Subcutaneous adipose tissue (tissue), 4 donors: Measurements from ENCODE around the gene RAD51B. TPM values are rescaled to one million over a fixed set of nuclear protein-coding genes. Genes with fewer than 3 reads are reported as not detected.

Experiments
- total RNA-seq, 4 donors: library from RNA; depleted of rRNA; stranded (reverse); fragments of >200 nt; gene quantifications; one replicate each; pipeline ENCODE4 v1.1.0, GENCODE V29; 2016
- TF ChIP-seq, protein P1 (sequence below): fragments of 450-650 bp; IDR thresholded peaks from one replicate; pipeline ENCODE4 v1.5.1; 2016; ENCODE audit warnings: low read depth, mild to moderate bottlenecking, control low read depth, antibody characterized with exemption, moderate library complexity

Gene RAD51B
- total RNA-seq, 4 donors from 2014 or later, result 9.7 to 24.1 (median 16.7) TPM

DNA sequence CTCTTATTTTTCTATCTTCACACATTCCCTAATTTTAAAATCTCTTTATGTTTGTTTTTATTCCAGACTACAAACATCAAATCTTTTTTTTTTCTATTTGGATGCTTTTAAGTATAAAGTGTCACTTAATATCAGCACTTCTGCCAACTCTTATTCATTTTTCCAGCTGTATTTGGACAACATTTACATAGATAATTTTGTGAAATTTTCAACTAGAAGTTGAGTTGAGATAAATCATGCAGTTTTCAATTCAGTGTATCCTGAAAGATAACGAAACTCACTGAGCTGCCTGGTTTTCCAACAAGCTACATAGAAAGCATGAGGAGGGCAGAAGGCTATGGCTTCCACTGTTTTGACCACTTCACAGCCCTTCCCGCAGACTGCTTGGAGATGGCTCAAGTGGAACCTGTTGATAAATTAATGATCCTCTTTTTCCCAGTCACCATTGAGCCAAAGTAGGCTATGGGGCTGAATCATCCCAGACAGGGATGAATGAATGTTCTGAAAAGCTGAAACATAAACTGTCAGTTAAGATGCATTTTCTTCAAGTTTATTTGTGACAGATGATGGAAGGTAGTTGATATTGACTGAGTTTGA lies 213.9 kb downstream of the RAD51B start:
- TF ChIP-seq, protein P1, sequence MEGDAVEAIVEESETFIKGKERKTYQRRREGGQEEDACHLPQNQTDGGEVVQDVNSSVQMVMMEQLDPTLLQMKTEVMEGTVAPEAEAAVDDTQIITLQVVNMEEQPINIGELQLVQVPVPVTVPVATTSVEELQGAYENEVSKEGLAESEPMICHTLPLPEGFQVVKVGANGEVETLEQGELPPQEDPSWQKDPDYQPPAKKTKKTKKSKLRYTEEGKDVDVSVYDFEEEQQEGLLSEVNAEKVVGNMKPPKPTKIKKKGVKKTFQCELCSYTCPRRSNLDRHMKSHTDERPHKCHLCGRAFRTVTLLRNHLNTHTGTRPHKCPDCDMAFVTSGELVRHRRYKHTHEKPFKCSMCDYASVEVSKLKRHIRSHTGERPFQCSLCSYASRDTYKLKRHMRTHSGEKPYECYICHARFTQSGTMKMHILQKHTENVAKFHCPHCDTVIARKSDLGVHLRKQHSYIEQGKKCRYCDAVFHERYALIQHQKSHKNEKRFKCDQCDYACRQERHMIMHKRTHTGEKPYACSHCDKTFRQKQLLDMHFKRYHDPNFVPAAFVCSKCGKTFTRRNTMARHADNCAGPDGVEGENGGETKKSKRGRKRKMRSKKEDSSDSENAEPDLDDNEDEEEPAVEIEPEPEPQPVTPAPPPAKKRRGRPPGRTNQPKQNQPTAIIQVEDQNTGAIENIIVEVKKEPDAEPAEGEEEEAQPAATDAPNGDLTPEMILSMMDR, result no peak

- TF ChIP-seq, protein P1, result no peak
These were observed 215.3 kb downstream of the RAD51B start for GRCh38 chr14:68034896-68035295.

DNA sequence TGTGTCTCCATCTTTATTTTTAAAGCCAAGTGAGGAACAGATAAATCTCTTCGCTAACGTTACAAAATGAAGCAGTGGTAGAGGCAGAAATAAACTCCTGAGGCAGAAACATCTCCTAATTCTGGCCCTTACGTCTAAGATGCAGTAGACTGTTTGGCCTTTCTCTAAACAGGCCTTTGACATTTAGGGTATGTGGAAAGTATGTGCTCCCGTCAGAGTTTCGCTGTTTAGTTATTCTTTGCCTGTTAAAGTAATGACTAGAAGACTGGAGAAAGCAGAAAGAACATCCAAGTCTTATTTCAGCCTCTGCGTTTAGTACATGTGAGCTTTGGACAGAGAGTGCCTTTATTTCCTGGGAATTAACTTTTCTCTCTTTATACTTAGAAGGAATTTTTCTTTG lies 216.6 kb downstream of the RAD51B start:
- TF ChIP-seq, protein P1, result no peak

- TF ChIP-seq, protein P1, result no peak
These were observed 220.0 kb downstream of the RAD51B start for GRCh38 chr14:68039593-68039992.

- TF ChIP-seq, protein P1, result no peak
These were observed 221.2 kb downstream of the RAD51B start for GRCh38 chr14:68040633-68041369.

DNA sequence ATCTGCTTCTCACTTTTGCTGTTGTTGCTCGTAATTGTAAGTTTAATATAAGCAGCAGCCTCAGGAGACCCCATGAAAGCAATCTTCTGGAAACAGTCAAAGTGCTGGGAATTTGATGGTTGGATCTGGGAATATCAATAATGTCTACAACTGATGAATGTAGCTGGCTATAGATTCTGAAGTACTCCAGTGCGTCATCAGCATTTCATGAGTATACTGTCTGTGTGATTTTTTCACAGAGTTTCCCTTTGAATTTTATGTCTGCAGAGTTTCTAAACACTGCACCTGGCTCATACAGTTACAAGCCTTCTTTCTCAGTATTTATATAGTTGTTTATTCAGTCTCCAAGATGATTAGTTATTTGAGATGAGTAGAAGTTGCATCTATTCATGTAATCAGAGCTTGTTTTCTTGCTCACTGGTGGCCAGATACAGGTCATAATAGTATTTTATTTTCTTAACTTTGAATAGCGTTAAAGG lies 222.3 kb downstream of the RAD51B start:
- TF ChIP-seq, protein P1, result no peak

- TF ChIP-seq, protein P1, result no peak
These were observed 223.1 kb downstream of the RAD51B start for GRCh38 chr14:68042586-68043210.
